Transverse colon (tissue), 4 donors: ENCODE data around the gene STX8. TPM values are rescaled to one million over a fixed set of nuclear protein-coding genes. Genes with fewer than 3 reads are reported as not detected.
A peak's percentile ranks its signal among the peaks of the same experiment; 100 is the strongest.

Experiments
- DNase-seq: peaks from one replicate; pipeline ENCODE4 v3.0.0-alpha.2; 2019
- H3K27ac ChIP-seq, 4 donors: fragments of 200-600 bp; sonication (generic); 2 replicates each; pipeline ENCODE4 v1.5.1; 2016 to 2018; ENCODE audit warnings: inconsistent platforms in 4 of 4
- H3K27me3 ChIP-seq: fragments of 200-600 bp; sonication (generic); 2 replicates; pipeline ENCODE4 v1.5.1; 2017; ENCODE audit warnings: inconsistent platforms
- H3K36me3 ChIP-seq, 4 donors: fragments of 200-600 bp; sonication (generic); 2 replicates each; pipeline ENCODE4 v1.5.1; 2017 to 2019; ENCODE audit warnings: inconsistent platforms in 4 of 4
- H3K4me1 ChIP-seq, 4 donors: fragments of 200-600 bp; sonication (generic); 2 replicates each; pipeline ENCODE4 v1.5.1; 2017 to 2020; ENCODE audit warnings: inconsistent platforms in 4 of 4
- H3K4me3 ChIP-seq, 4 donors: fragments of 200-600 bp; sonication (generic); 1 replicate in 1 of 4; 2 replicates in 3 of 4; pipeline versions ENCODE4 v1.5.1 to v1.6.1; 2017 to 2019; ENCODE audit warnings: inconsistent platforms in 4 of 4
- H3K9me3 ChIP-seq, 2 donors: fragments of 200-600 bp; sonication (generic); 2 replicates each; pipeline ENCODE4 v1.5.1; 2017 to 2019; ENCODE audit warnings: inconsistent platforms in 2 of 2
- EP300 ChIP-seq: sonication (generic); formaldehyde crosslinking; IDR thresholded peaks from one replicate; pipeline ENCODE4 v1.6.1; 2017; ENCODE audit warnings: antibody characterized with exemption, low read depth
- POLR2A ChIP-seq: fragments of 450-650 bp; IDR thresholded peaks from one replicate; pipeline ENCODE4 v1.6.1; 2016; ENCODE audit warnings: antibody characterized with exemption, mild to moderate bottlenecking, moderate library complexity
- POLR2AphosphoS5 ChIP-seq, 3 donors: sonication (generic); formaldehyde crosslinking; IDR thresholded peaks; one replicate each; pipeline ENCODE4 v1.6.1; 2016; ENCODE audit warnings: antibody characterized with exemption in 3 of 3
- WGBS, 2 donors: methylation state at CpG; one replicate each; pipeline ENCODE4 v1.1.5; 2018; ENCODE audit warnings: low coverage in 1 of 2; 5-methylcytosine and 5-hydroxymethylcytosine counted together
- in situ Hi-C, 4 donors: fragments of 200-750 bp; cut with MboI; loops; one replicate each; pipeline versions ENCODE4 v1.15.0 to v1.15.1; 2017; ENCODE audit warnings: low sequenced_read_pairs in 3 of 4, low pct_ligation_motif_present in 1 of 4, low pct_unique_long_range_greater_than_20kb in 1 of 4
- intact Hi-C: fragments of 100-400 bp; cut with DNase I; formaldehyde crosslinking; loops from one replicate; pipeline ENCODE4 v1.15.1; 2023; ENCODE audit warnings: low total_unique reads
- total RNA-seq, 4 donors: library from RNA; depleted of rRNA; stranded (reverse); fragments of >200 nt; gene quantifications; one replicate each; pipeline ENCODE4 v1.1.0, GENCODE V29; 2016
- TF ChIP-seq, protein P1 (sequence below), 5 experiments: fragments of 200-600 bp in 3 of 5; fragments of 450-650 bp in 2 of 5; sonication (generic) in 3 of 5; IDR thresholded peaks; 1 replicate in 2 of 5; 2 replicates in 3 of 5; pipeline ENCODE4 v1.5.1; 2016 to 2017; ENCODE audit warnings: antibody characterized with exemption in 5 of 5, inconsistent platforms in 3 of 5, mild to moderate bottlenecking in 2 of 5, moderate library complexity in 1 of 5

STX8 gene
- total RNA-seq, 4 donors from 2014 or later: 18.0 to 53.8 (median 38.3) TPM

DNA sequence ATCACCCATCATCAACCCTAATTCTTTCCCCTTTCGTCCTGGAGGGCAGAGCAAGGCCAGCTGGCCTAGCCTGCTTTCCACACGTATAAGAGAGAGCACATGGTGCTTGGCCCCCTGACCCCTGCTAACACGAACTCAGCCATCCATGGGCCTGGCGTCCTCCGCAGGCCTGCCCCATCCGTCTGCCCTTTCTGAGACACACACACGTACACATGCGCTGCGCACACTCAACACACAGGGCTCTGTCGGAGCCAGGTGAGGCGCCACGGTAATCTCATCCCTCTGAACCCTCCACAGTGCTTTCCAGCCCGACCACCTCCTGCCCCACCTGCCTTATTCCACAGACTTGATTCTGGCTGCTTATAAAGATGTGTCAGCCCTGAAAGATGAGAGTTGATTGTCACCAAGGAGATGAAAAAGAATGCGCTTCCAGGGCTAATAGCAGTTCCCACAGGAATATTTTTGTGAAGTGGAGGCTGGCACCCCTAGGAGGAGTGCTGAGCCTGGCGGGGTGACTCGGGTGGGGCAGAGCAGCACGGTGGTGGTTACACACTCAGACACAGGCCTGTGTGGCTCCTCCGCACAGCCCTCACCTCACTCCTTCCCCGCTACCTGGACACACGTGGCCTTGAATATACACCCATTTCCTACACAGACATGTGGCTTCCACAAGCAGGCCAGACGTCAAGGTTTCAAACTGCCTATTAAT lies 326.2 kb downstream of the STX8 start:
- Histone ChIP-seq H3K36me3 (no peaks in the 10 kb centered on the region), H3K27ac (no peak overlapping the region), H3K4me1 (peaks cover 0 to 4% (median 0%) of the 10 kb centered on the region in 4 donors), H3K27me3 (no peaks in the 10 kb centered on the region), H3K9me3 (no peaks in the 10 kb centered on the region), H3K4me3 (no peak overlapping the region)
- intact Hi-C loops: loop anchor here (10.0 kb wide), 1 partner anchor 245 kb away; no protein-coding TSS in a partner anchor
- WGBS, 2 donors: 91% methylated on average over 21 of the region's 21 CpGs; no CpG with 5 or more reads in 1 of the 2 donors
- no peak for DNase-seq
- TF ChIP-seq POLR2AphosphoS5 (IDR thresholded peaks at IDR 0.05): no peak
- in situ Hi-C loops: no loop called here

DNA sequence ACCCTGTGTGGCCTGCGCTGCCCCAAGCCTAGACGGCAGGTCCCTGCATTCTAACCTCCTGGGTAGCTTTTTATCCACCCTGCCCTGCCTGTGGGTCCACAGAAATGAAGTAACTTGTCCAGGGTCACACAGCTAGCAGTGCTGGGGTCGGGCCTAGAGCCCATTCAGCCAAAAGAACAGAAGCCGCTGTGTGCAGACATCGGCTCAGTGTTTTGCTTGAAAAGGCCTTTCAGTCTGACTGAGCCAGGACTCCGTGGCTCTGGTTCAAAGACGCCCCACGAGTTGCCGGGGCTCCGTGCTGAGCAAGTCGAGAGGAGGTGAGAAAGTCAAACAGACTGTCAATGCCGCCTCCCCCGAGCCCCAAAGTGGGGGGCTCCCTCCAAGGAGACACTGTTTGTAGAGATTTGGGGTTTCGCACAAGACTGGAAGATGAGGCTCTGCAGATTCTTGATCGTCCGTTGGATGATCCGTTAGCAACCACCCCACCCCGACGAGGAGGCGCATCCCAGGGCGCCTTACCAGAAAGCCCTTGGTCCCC lies 328.1 kb downstream of the STX8 start:
- Histone ChIP-seq H3K36me3 (no peaks in the 10 kb centered on the region), H3K4me3 (no peak overlapping the region), H3K4me1 (peaks cover 0 to 16% (median 2%) of the 10 kb centered on the region in 4 donors), H3K27ac (peak overlapping the region in 1 of 4 donors; percentile 7), H3K9me3 (no peaks in the 10 kb centered on the region), H3K27me3 (no peaks in the 10 kb centered on the region)
- WGBS, 2 donors: 90 to 91% methylated on average over 4 to 21 of the region's 21 CpGs
- DNase-seq: no peak
- TF ChIP-seq POLR2A (no peak), EP300 (no peak), POLR2AphosphoS5 (IDR thresholded peaks at IDR 0.05) (no peak)
- TF ChIP-seq, protein P1, sequence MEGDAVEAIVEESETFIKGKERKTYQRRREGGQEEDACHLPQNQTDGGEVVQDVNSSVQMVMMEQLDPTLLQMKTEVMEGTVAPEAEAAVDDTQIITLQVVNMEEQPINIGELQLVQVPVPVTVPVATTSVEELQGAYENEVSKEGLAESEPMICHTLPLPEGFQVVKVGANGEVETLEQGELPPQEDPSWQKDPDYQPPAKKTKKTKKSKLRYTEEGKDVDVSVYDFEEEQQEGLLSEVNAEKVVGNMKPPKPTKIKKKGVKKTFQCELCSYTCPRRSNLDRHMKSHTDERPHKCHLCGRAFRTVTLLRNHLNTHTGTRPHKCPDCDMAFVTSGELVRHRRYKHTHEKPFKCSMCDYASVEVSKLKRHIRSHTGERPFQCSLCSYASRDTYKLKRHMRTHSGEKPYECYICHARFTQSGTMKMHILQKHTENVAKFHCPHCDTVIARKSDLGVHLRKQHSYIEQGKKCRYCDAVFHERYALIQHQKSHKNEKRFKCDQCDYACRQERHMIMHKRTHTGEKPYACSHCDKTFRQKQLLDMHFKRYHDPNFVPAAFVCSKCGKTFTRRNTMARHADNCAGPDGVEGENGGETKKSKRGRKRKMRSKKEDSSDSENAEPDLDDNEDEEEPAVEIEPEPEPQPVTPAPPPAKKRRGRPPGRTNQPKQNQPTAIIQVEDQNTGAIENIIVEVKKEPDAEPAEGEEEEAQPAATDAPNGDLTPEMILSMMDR (IDR thresholded peaks at IDR 0.05): no peak
- intact Hi-C loops (loop anchor here (10.0 kb wide), 1 partner anchor 243 kb away; no protein-coding TSS in a partner anchor), in situ Hi-C loops (no loop called here)

DNA sequence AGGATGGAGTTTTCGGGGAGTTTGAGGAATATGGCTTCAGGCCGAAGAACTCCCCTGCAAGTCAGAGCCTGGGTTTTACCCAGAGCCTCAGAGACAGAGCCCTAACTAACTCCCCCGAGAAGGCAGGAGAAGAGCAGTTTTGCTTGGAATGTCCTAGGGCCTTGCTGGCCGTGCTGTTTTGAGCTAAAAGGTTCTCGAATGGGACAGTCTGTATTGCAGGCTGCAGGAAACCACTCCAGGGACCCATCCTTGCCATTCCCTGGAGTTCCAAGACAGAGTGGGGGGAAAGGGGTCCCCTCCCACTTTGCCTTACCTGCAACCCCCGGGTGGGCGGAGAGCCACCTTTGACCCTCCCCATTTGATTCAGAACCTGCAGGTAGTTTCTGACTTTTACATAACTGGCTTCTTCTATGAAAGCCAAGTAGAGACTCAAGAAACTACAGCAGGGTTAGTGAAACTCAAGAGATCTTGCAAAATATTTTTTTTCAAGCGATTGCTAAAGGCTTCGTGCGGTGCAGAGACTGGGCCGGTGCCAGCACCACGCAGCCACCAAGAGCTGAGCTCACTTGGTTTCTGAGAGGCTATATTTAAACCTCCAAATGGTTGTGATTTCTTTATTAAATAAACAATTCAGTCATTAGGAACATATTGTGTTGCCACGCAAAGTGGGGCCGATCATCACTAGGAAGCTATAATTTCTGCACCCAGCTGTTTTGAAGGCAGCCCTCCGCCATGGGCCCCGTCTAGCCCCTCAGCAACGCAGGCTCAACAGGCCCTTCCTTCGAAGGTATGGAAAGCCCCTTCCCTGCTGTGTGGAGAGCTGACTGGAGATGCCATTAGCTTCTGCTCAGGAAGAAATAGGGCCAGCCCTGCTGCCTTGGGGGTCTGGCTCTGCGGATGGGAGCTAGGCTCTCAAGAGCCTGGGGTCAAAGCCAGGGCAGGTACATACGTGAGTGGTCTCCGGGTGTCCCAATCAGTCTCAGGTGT lies 331.3 kb downstream of the STX8 start:
- intact Hi-C loops (loop anchor here (10.0 kb wide), 1 partner anchor 240 kb away; no protein-coding TSS in a partner anchor), in situ Hi-C loops (no loop called here)
- DNase-seq: peak; percentile 59
- WGBS, 2 donors: 77 to 83% methylated on average over 4 to 21 of the region's 21 CpGs
- Histone ChIP-seq H3K27me3 (no peaks in the 10 kb centered on the region), H3K4me1 (peaks cover 7 to 34% (median 21%) of the 10 kb centered on the region in 4 donors), H3K27ac (peak overlapping the region; percentile 90 to 95 (median 94)), H3K4me3 (no peak overlapping the region), H3K36me3 (no peaks in the 10 kb centered on the region), H3K9me3 (no peaks in the 10 kb centered on the region)
- TF ChIP-seq, protein P1 (IDR thresholded peaks at IDR 0.05): no peak
- TF ChIP-seq POLR2AphosphoS5 (IDR thresholded peaks at IDR 0.05): peak in 2 of 3 donors; percentile 16 to 28

DNA sequence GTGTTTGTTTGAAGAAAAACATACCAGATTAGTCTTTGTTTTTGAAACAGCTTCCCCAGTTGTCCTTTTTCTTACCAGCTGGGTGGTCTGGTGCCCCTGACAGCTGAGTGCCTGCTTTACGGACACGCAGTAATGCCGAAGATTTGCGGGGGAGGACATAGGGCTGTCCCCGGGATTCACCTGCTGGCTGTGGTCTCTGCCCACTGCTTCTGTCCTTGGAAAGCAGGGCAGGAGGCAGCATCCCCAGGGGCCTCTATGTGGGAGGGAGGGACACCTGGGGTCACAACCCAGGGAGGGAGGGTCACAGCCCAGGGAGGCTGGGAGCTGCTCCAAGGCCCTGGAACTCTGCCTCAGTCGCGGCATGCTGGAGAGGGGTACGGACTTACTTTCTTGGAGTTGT lies 332.6 kb downstream of the STX8 start:
- Histone ChIP-seq H3K4me1 (peaks cover 10 to 43% (median 29%) of the 10 kb centered on the region in 4 donors), H3K27me3 (no peaks in the 10 kb centered on the region), H3K36me3 (no peaks in the 10 kb centered on the region), H3K27ac (peak overlapping the region; percentile 90 to 95 (median 94)), H3K4me3 (no peak overlapping the region), H3K9me3 (no peaks in the 10 kb centered on the region)
- 81 to 93% methylated on average over 3 to 8 of the region's 8 CpGs for WGBS, 2 donors
- intact Hi-C loops (loop anchor here (10.0 kb wide), 1 partner anchor 238 kb away; no protein-coding TSS in a partner anchor), in situ Hi-C loops (no loop called here)
- no peak for TF ChIP-seq POLR2AphosphoS5 (IDR thresholded peaks at IDR 0.05)
- TF ChIP-seq, protein P1 (IDR thresholded peaks at IDR 0.05): no peak
- no peak for TF ChIP-seq POLR2A
- TF ChIP-seq EP300: no peak
- DNase-seq: no peak
